SK-N-SH (cell line): ENCODE measurements around the gene SRGAP1.

Experiments
- EP300 ChIP-seq, 2 experiments: IDR thresholded peaks; 2 replicates each; pipeline versions ENCODE4 v1.4.0 to v1.6.1; 2012; ENCODE audit warnings: borderline replicate concordance in 1 of 2, low read depth in 1 of 2, low read length in 1 of 2
- EZH2phosphoT487 ChIP-seq: fragments of 200-600 bp; sonication (generic); IDR thresholded peaks from 2 replicates; pipeline ENCODE4 v1.6.1; 2017; ENCODE audit warnings: low read depth, mixed run types, mild to moderate bottlenecking, antibody characterized with exemption, moderate library complexity, borderline replicate concordance
- RXRA ChIP-seq: IDR thresholded peaks from 2 replicates; pipeline ENCODE4 v1.4.0; 2012; ENCODE audit warnings: low read depth, mild to moderate bottlenecking, borderline replicate concordance
- TF ChIP-seq, protein P1 (sequence below): fragments of 200-600 bp; sonication (generic); IDR thresholded peaks from 2 replicates; pipeline ENCODE4 v1.6.1; 2017; ENCODE audit warnings: antibody characterized with exemption, mild to moderate bottlenecking, moderate library complexity
- TF ChIP-seq, protein P2 (sequence below): IDR thresholded peaks from 2 replicates; pipeline ENCODE4 v1.6.1; 2012; ENCODE audit warnings: mild to moderate bottlenecking, low read depth, low read length, moderate library complexity
- TF ChIP-seq, protein P3 (sequence below): IDR thresholded peaks from 2 replicates; pipeline ENCODE4 v1.4.0; 2012; ENCODE audit warnings: low read depth, borderline replicate concordance
- TF ChIP-seq, protein P4 (sequence below): IDR thresholded peaks from 2 replicates; pipeline ENCODE4; 2012

DNA sequence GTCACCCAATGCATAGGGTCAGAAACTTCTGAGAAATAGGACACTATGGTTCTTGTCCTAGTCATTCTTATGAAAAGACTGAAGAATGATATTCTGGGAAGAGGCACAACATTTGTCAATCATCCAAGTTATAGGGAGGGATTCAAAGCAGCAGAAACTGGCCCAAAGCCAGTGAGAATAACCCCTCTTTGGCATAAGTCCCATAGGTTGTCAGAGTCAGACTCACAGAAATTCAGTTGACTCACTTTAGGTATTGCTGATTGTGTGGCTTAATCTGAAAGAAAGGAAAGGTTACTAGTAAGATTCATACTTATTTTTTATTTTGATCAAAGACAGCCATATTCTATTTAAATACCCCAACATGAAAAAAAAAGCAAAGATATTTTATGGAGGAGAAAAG, 151.0 kb downstream of the SRGAP1 start:
- TF ChIP-seq, protein P1, sequence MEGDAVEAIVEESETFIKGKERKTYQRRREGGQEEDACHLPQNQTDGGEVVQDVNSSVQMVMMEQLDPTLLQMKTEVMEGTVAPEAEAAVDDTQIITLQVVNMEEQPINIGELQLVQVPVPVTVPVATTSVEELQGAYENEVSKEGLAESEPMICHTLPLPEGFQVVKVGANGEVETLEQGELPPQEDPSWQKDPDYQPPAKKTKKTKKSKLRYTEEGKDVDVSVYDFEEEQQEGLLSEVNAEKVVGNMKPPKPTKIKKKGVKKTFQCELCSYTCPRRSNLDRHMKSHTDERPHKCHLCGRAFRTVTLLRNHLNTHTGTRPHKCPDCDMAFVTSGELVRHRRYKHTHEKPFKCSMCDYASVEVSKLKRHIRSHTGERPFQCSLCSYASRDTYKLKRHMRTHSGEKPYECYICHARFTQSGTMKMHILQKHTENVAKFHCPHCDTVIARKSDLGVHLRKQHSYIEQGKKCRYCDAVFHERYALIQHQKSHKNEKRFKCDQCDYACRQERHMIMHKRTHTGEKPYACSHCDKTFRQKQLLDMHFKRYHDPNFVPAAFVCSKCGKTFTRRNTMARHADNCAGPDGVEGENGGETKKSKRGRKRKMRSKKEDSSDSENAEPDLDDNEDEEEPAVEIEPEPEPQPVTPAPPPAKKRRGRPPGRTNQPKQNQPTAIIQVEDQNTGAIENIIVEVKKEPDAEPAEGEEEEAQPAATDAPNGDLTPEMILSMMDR: no peak
- TF ChIP-seq EZH2phosphoT487 (no peak), EP300 (IDR thresholded peaks at IDR 0.05; ENCODE audit: borderline replicate concordance in 1 of 2, low read depth in 1 of 2, low read length in 1 of 2) (no peak), RXRA (no peak)
- TF ChIP-seq, protein P2, sequence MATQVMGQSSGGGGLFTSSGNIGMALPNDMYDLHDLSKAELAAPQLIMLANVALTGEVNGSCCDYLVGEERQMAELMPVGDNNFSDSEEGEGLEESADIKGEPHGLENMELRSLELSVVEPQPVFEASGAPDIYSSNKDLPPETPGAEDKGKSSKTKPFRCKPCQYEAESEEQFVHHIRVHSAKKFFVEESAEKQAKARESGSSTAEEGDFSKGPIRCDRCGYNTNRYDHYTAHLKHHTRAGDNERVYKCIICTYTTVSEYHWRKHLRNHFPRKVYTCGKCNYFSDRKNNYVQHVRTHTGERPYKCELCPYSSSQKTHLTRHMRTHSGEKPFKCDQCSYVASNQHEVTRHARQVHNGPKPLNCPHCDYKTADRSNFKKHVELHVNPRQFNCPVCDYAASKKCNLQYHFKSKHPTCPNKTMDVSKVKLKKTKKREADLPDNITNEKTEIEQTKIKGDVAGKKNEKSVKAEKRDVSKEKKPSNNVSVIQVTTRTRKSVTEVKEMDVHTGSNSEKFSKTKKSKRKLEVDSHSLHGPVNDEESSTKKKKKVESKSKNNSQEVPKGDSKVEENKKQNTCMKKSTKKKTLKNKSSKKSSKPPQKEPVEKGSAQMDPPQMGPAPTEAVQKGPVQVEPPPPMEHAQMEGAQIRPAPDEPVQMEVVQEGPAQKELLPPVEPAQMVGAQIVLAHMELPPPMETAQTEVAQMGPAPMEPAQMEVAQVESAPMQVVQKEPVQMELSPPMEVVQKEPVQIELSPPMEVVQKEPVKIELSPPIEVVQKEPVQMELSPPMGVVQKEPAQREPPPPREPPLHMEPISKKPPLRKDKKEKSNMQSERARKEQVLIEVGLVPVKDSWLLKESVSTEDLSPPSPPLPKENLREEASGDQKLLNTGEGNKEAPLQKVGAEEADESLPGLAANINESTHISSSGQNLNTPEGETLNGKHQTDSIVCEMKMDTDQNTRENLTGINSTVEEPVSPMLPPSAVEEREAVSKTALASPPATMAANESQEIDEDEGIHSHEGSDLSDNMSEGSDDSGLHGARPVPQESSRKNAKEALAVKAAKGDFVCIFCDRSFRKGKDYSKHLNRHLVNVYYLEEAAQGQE: no peak
- TF ChIP-seq, protein P3, sequence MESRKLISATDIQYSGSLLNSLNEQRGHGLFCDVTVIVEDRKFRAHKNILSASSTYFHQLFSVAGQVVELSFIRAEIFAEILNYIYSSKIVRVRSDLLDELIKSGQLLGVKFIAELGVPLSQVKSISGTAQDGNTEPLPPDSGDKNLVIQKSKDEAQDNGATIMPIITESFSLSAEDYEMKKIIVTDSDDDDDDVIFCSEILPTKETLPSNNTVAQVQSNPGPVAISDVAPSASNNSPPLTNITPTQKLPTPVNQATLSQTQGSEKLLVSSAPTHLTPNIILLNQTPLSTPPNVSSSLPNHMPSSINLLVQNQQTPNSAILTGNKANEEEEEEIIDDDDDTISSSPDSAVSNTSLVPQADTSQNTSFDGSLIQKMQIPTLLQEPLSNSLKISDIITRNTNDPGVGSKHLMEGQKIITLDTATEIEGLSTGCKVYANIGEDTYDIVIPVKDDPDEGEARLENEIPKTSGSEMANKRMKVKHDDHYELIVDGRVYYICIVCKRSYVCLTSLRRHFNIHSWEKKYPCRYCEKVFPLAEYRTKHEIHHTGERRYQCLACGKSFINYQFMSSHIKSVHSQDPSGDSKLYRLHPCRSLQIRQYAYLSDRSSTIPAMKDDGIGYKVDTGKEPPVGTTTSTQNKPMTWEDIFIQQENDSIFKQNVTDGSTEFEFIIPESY: no peak
- TF ChIP-seq, protein P4, sequence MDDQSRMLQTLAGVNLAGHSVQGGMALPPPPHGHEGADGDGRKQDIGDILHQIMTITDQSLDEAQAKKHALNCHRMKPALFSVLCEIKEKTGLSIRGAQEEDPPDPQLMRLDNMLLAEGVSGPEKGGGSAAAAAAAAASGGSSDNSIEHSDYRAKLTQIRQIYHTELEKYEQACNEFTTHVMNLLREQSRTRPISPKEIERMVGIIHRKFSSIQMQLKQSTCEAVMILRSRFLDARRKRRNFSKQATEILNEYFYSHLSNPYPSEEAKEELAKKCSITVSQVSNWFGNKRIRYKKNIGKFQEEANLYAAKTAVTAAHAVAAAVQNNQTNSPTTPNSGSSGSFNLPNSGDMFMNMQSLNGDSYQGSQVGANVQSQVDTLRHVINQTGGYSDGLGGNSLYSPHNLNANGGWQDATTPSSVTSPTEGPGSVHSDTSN: no peak
